HepG2 (cell line): Measurements from ENCODE around the gene FOSL2. TPM values are rescaled to one million over a fixed set of nuclear protein-coding genes. Genes with fewer than 3 reads are reported as not detected.
A peak's percentile ranks its signal among the peaks of the same experiment; 100 is the strongest.

Source experiments
- ATAD3A ChIP-seq: sonication (generic); formaldehyde crosslinking; IDR thresholded peaks from 2 replicates; pipeline ENCODE4 v1.4.0; 2020; ENCODE audit warnings: missing genetic modification reagents
- GABPA ChIP-seq, 2 experiments: IDR thresholded peaks; 2 replicates each; pipeline ENCODE4 v1.6.1; 2011 to 2016; ENCODE audit warnings: low read depth in 2 of 2, low read length in 1 of 2, missing biosample characterization in 1 of 2, missing genetic modification characterization in 1 of 2
- HMG20A ChIP-seq: IDR thresholded peaks from 2 replicates; pipeline ENCODE4 v1.6.1; 2016; ENCODE audit warnings: borderline replicate concordance
- HNF4G ChIP-seq, 2 experiments: sonication (generic) in 1 of 2; formaldehyde crosslinking in 1 of 2; IDR thresholded peaks; 2 replicates each; pipeline versions ENCODE4 v1.4.0 to v1.6.1; 2011 to 2020; ENCODE audit warnings: borderline replicate concordance in 2 of 2, low read depth in 2 of 2, mild to moderate bottlenecking in 2 of 2, low read length in 1 of 2, missing genetic modification reagents in 1 of 2, moderate library complexity in 1 of 2
- ISL2 ChIP-seq: sonication (generic); formaldehyde crosslinking; IDR thresholded peaks from 2 replicates; pipeline ENCODE4 v1.5.0; 2020; ENCODE audit warnings: missing genetic modification reagents
- JUN ChIP-seq: sonication (generic); formaldehyde crosslinking; IDR thresholded peaks from 2 replicates; pipeline ENCODE4 v1.4.0; 2020; ENCODE audit warnings: mild to moderate bottlenecking, missing genetic modification reagents
- KDM5A ChIP-seq: fragments of 200-600 bp; sonication (generic); IDR thresholded peaks from 2 replicates; pipeline ENCODE4 v1.7.0; 2018; ENCODE audit warnings: antibody characterized with exemption, mild to moderate bottlenecking, low read length, borderline replicate concordance
- KDM6A ChIP-seq: IDR thresholded peaks from 2 replicates; pipeline ENCODE4 v1.6.1; 2016; ENCODE audit warnings: low read depth
- NCOA1 ChIP-seq: sonication (generic); formaldehyde crosslinking; IDR thresholded peaks from 2 replicates; pipeline ENCODE4 v1.9.0; 2021; ENCODE audit warnings: missing genetic modification reagents
- PAWR ChIP-seq: sonication (generic); formaldehyde crosslinking; IDR thresholded peaks from 2 replicates; pipeline ENCODE4 v1.4.0; 2020; ENCODE audit warnings: missing genetic modification reagents, mild to moderate bottlenecking, borderline replicate concordance
- RCOR2 ChIP-seq: IDR thresholded peaks from 2 replicates; pipeline ENCODE4 v1.6.1; 2016; ENCODE audit warnings: missing biosample characterization, missing genetic modification reagents
- SIN3A ChIP-seq: IDR thresholded peaks from 2 replicates; pipeline ENCODE4 v1.6.1; 2011; ENCODE audit warnings: low read depth, mild to moderate bottlenecking, control low read depth, low read length, borderline replicate concordance
- SPEN ChIP-seq: sonication (generic); formaldehyde crosslinking; IDR thresholded peaks from 2 replicates; pipeline ENCODE4 v1.5.1; 2020; ENCODE audit warnings: low read depth, mild to moderate bottlenecking, missing genetic modification reagents
- SRSF1 ChIP-seq: fragments of 200-400 bp; formaldehyde crosslinking; optimal IDR thresholded peaks from 2 replicates; pipeline ENCODE3; 2017; ENCODE audit warnings: mild to moderate bottlenecking, low read depth, low read length, moderate library complexity
- TAF15 ChIP-seq: fragments of 200-400 bp; formaldehyde crosslinking; IDR thresholded peaks from one replicate; pipeline ENCODE4 v1.6.1; 2018; ENCODE audit warnings: mild to moderate bottlenecking, low read depth, low read length; ENCODE audit not compliant: poor library complexity, severe bottlenecking
- TFAP4 ChIP-seq: sonication (generic); IDR thresholded peaks from 2 replicates; pipeline ENCODE4 v1.6.1; 2016; ENCODE audit warnings: low read depth, borderline replicate concordance
- TSC22D2 ChIP-seq: sonication (generic); formaldehyde crosslinking; IDR thresholded peaks from 2 replicates; pipeline ENCODE4 v1.5.1; 2020; ENCODE audit warnings: missing genetic modification reagents, mild to moderate bottlenecking, borderline replicate concordance
- YEATS2 ChIP-seq: sonication (generic); formaldehyde crosslinking; IDR thresholded peaks from 2 replicates; pipeline ENCODE4 v1.4.0; 2020; ENCODE audit warnings: missing genetic modification reagents, borderline replicate concordance
- ZFP91 ChIP-seq: sonication (generic); formaldehyde crosslinking; IDR thresholded peaks from 2 replicates; pipeline ENCODE4 v1.9.0; 2022; ENCODE audit warnings: missing genetic modification reagents, mild to moderate bottlenecking, borderline replicate concordance
- ZNF24 ChIP-seq: fragments of 450-650 bp; IDR thresholded peaks from 2 replicates; pipeline ENCODE4 v1.6.1; 2017; ENCODE audit warnings: antibody characterized with exemption, mild to moderate bottlenecking
- ZNF564 ChIP-seq: sonication (generic); formaldehyde crosslinking; IDR thresholded peaks from 2 replicates; pipeline ENCODE4 v1.8.1; 2023; ENCODE audit warnings: mild to moderate bottlenecking, missing genetic modification reagents
- ZNF614 ChIP-seq: IDR thresholded peaks from 2 replicates; pipeline ENCODE4 v1.6.1; 2018; ENCODE audit warnings: missing biosample characterization, missing genetic modification reagents, inconsistent platforms, borderline replicate concordance
- ZNF644 ChIP-seq: IDR thresholded peaks from 2 replicates; pipeline ENCODE4 v1.6.1; 2016; ENCODE audit warnings: low read depth
- ZNF83 ChIP-seq: sonication (generic); formaldehyde crosslinking; IDR thresholded peaks from 2 replicates; pipeline ENCODE4 v1.4.0; 2020; ENCODE audit warnings: missing genetic modification reagents, mild to moderate bottlenecking, borderline replicate concordance
- ZNF883 ChIP-seq: sonication (generic); formaldehyde crosslinking; IDR thresholded peaks from 2 replicates; pipeline ENCODE4 v1.5.1; 2020; ENCODE audit warnings: mild to moderate bottlenecking, missing genetic modification reagents; ENCODE audit errors: not compliant biosample characterization
- polyA plus RNA-seq, 8 experiments: library from polyadenylated mRNA; depleted of rRNA in 3 of 8; stranded (reverse) in 7 of 8; unstranded in 1 of 8; fragments of >200 nt; fragmentation: Illumina TruSeq in 4 of 8; extraction: Trizol in 4 of 8; gene quantifications; 2 replicates each; pipeline versions ENCODE4 v1.2.1 to v1.2.3, GENCODE V29; 2011 to 2016; ENCODE audit warnings: low read depth in 4 of 8, missing spikeins in 1 of 8, mixed read lengths in 1 of 8; ENCODE audit not compliant: insufficient read depth in 1 of 8
- total RNA-seq, 5 experiments: library from RNA; depleted of rRNA; stranded (reverse); fragments of >200 nt; fragmentation: Illumina TruSeq; extraction: Trizol; gene quantifications; 2 replicates each; pipeline ENCODE4 v1.2.3, GENCODE V29; 2016; ENCODE audit warnings: low read depth in 1 of 5
- TF ChIP-seq, protein P1 (sequence below): sonication (generic); formaldehyde crosslinking; IDR thresholded peaks from 2 replicates; pipeline ENCODE4 v1.8.0; 2022; ENCODE audit warnings: missing genetic modification reagents, low read depth, mild to moderate bottlenecking, borderline replicate concordance
- TF ChIP-seq, protein P2 (sequence below): sonication (generic); formaldehyde crosslinking; IDR thresholded peaks from 2 replicates; pipeline ENCODE4 v1.5.0; 2020; ENCODE audit warnings: mild to moderate bottlenecking, missing genetic modification reagents, moderate library complexity

The FOSL2 gene
- total and polyA plus RNA-seq, 2 of the 13 experiments (the other 11 are each of a cell fraction or from before 2014, with no cell fraction given) = 3.4 to 18.1 TPM

DNA sequence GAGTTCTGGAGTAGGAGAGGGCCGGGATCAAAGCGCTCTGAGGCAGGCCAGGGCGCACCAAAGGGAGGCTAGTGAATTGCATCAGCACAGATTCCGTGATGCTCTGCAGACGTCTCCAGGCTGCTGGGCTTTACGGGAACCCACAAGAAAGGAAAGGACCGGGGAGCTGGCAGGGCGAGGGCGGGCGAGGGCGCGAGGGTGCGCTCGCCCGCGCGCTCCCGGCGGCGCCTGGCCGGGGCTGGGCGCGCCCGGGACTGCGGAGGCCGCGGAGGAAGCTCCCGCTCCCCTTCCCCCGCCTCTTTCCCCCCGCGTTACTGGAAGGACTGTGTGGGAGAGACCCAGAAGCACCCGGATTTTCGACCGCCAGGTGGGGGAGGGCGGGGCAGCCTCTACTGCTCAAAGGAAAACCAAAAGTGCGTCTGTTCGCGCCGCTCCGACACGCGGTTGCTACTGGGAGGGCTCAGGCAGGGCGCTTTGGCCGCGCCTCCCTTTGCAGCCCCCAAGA is 2.4 kb upstream of the FOSL2 start (continued):
- TF ChIP-seq PAWR (no peak), GABPA (IDR thresholded peaks at IDR 0.05; ENCODE audit: low read depth, low read length) (no peak), GABPA (CRISPR knock-in tag; IDR thresholded peaks at IDR 0.05; ENCODE audit: low read depth) (no peak), KDM6A (no peak; the same call in 1 of the 2 replicates), NCOA1 (CRISPR knock-in tag) (no peak), ZNF614 (CRISPR knock-in tag) (no peak), KDM5A (no peak), ZNF883 (CRISPR knock-in tag) (no peak), SPEN (peak; percentile 47; the same call in 1 of the 2 replicates), ISL2 (CRISPR knock-in tag) (no peak), SRSF1 (peak; percentile 34), ZNF644 (CRISPR knock-in tag) (no peak), SIN3A (peak; percentile 43; the same call in 1 of the 2 replicates), YEATS2 (peak; percentile 57; the same call in 1 of the 2 replicates), TAF15 (peak; percentile 43), ZNF564 (no peak), ATAD3A (0 out of 2 replicates have a peak, but pooled peaks have one; percentile 28), ZNF24 (no peak), RCOR2 (CRISPR knock-in tag) (no peak), HMG20A (no peak), HNF4G (IDR thresholded peaks at IDR 0.05; ENCODE audit: borderline replicate concordance, low read depth, low read length) (no peak), HNF4G (CRISPR knock-in tag; IDR thresholded peaks at IDR 0.05; ENCODE audit: borderline replicate concordance, low read depth) (no peak), ZNF83 (no peak), TSC22D2 (CRISPR knock-in tag) (no peak), ZFP91 (no peak; the same call in 1 of the 2 replicates), JUN (CRISPR knock-in tag) (no peak), TFAP4 (peak; percentile 24; the same call in 1 of the 2 replicates)
- TF ChIP-seq, protein P1, sequence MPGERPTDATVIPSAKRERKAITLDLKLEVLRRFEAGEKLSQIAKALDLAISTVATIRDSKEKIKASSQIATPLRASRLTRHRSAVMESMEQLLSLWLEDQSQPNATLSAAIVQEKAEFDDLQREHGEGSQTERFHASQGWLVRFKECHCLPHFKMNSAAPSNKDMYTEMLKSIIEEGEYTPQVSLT = no peak
- TF ChIP-seq, protein P2, sequence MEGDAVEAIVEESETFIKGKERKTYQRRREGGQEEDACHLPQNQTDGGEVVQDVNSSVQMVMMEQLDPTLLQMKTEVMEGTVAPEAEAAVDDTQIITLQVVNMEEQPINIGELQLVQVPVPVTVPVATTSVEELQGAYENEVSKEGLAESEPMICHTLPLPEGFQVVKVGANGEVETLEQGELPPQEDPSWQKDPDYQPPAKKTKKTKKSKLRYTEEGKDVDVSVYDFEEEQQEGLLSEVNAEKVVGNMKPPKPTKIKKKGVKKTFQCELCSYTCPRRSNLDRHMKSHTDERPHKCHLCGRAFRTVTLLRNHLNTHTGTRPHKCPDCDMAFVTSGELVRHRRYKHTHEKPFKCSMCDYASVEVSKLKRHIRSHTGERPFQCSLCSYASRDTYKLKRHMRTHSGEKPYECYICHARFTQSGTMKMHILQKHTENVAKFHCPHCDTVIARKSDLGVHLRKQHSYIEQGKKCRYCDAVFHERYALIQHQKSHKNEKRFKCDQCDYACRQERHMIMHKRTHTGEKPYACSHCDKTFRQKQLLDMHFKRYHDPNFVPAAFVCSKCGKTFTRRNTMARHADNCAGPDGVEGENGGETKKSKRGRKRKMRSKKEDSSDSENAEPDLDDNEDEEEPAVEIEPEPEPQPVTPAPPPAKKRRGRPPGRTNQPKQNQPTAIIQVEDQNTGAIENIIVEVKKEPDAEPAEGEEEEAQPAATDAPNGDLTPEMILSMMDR (CRISPR knock-in tag) = no peak
